ENCODE results near the gene PRKN.

DNA sequence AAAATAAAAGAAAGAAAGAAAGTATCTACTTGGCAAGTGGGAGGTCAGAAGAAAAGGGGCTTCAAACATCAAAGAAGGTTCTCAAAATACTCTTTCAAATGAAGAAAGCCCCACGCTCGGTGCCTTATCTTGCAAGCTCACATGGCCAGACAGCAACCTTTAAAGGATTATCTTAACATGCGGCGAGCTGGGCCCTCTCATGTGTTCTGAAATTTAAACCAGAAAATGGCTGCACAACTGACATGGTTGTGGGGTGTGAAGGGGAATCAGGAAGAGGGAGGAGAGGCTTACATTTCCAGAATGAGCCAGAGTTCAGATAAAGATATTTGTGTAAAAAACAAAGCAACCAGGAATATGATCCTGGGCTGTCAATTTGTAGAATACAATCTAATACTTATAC, 363.1 kb downstream of the PRKN start:
- TF ChIP-seq EZH2 (IDR thresholded peaks at IDR 0.05; ENCODE audit: borderline replicate concordance, low read length) (no peak), CTCF (IDR thresholded peaks at IDR 0.05; ENCODE audit: low read length) (no peak)

Measured in OCI-LY1 (cell line).